ENCODE data around the gene SCN4B. TPM values are rescaled to one million over a fixed set of nuclear protein-coding genes. Genes with fewer than 3 reads are reported as not detected.

SCN4B gene
- total RNA-seq, 2 experiments from 2014 or later: not detected

GRCh38 chr11:118161786-118162185, 9.2 kb upstream of the SCN4B start:
- ChIA-PET POLR2A (no interaction called here), CTCF (no interaction called here)
- Mint-ChIP-seq H3K27ac (no peak overlapping the region), H3K36me3 (ENCODE audit: low read depth) (no peaks in the 10 kb centered on the region), H3K27me3 (peaks cover 49% of the 10 kb centered on the region), H3K9me3 (no peaks in the 10 kb centered on the region), H3K4me1 (ENCODE audit: low read depth) (peaks cover 5% of the 10 kb centered on the region), H3K4me3 (no peak overlapping the region)
- no peaks in the 10 kb centered on the region for H3K9me3 ChIP-seq (ENCODE audit: control insufficient read depth in 1 of 2, insufficient read depth in 1 of 2, low read length in 2 of 2)
- H3K27me3 ChIP-seq (ENCODE audit: control insufficient read depth in 1 of 2, insufficient read depth in 2 of 2, low read length in 2 of 2): peaks cover 21 to 27% of the 10 kb centered on the region in 2 experiments
- intact Hi-C loops (cut with DNase I, micrococcal nuclease): no loop called here
- H3K27ac ChIP-seq (ENCODE audit: low read depth in 1 of 2, low read length in 2 of 2): no peak overlapping the region
- DNase-seq (no peak), ATAC-seq (ENCODE audit: poor library complexity) (no peak)
- TF ChIP-seq CTCF (IDR thresholded peaks at IDR 0.05): no peak
- H3K4me3 ChIP-seq (ENCODE audit: low read length): no peak overlapping the region
- no peaks in the 10 kb centered on the region for H3K36me3 ChIP-seq (ENCODE audit: insufficient read depth, low read length)
- peaks cover 2% of the 10 kb centered on the region for H3K4me1 ChIP-seq (ENCODE audit: insufficient read depth, low read length)

- no peaks in the 10 kb centered on the region for H3K9me3 Mint-ChIP-seq
- DNase-seq (no peak), ATAC-seq (ENCODE audit: poor library complexity) (no peak)
- Histone ChIP-seq H3K4me3 (ENCODE audit: low read length) (no peak overlapping the region), H3K9me3 (ENCODE audit: control insufficient read depth in 1 of 2, insufficient read depth in 1 of 2, low read length in 2 of 2) (peaks cover 0 to 10% of the 10 kb centered on the region in 2 experiments), H3K36me3 (ENCODE audit: insufficient read depth, low read length) (no peaks in the 10 kb centered on the region), H3K4me1 (ENCODE audit: insufficient read depth, low read length) (peaks cover 21% of the 10 kb centered on the region), H3K27ac (ENCODE audit: low read depth in 1 of 2, low read length in 2 of 2) (no peak overlapping the region), H3K27me3 (ENCODE audit: control insufficient read depth in 1 of 2, insufficient read depth in 2 of 2, low read length in 2 of 2) (peaks cover 59 to 62% of the 10 kb centered on the region in 2 experiments)
- H3K4me3 Mint-ChIP-seq: no peak overlapping the region
- H3K4me1 Mint-ChIP-seq (ENCODE audit: low read depth): peaks cover 16% of the 10 kb centered on the region
- TF ChIP-seq CTCF (IDR thresholded peaks at IDR 0.05): no peak
- intact Hi-C loops (cut with DNase I, micrococcal nuclease): no loop called here
- ChIA-PET POLR2A (no interaction called here), CTCF (no interaction called here)
- H3K27ac Mint-ChIP-seq: no peak overlapping the region
- no peaks in the 10 kb centered on the region for H3K36me3 Mint-ChIP-seq (ENCODE audit: low read depth)
- H3K27me3 Mint-ChIP-seq: peaks cover 81% of the 10 kb centered on the region
Measured at GRCh38 chr11:118157186-118157895, 4.7 kb upstream of the SCN4B start.

GRCh38 chr11:118156531-118157185, 4.0 kb upstream of the SCN4B start:
- DNase-seq: peak in 3 of 14 experiments; percentile 23 to 40 (median 36)
- no peak for TF ChIP-seq CTCF (IDR thresholded peaks at IDR 0.05)
- CTCF ChIA-PET: interaction anchor here (1.0 to 1.2 kb wide), 2 partner anchors 12 to 15 kb away, joined by 5 read pairs; no protein-coding TSS in a partner anchor
- Mint-ChIP-seq H3K36me3 (ENCODE audit: low read depth) (no peaks in the 10 kb centered on the region), H3K4me1 (ENCODE audit: low read depth) (peaks cover 16% of the 10 kb centered on the region), H3K27me3 (peaks cover 78% of the 10 kb centered on the region), H3K4me3 (no peak overlapping the region), H3K9me3 (no peaks in the 10 kb centered on the region), H3K27ac (no peak overlapping the region)
- H3K9me3 ChIP-seq (ENCODE audit: control insufficient read depth in 1 of 2, insufficient read depth in 1 of 2, low read length in 2 of 2): peaks cover 0 to 14% of the 10 kb centered on the region in 2 experiments
- H3K36me3 ChIP-seq (ENCODE audit: insufficient read depth, low read length): no peaks in the 10 kb centered on the region
- H3K27me3 ChIP-seq (ENCODE audit: control insufficient read depth in 1 of 2, insufficient read depth in 2 of 2, low read length in 2 of 2): peaks cover 65 to 68% of the 10 kb centered on the region in 2 experiments
- H3K27ac ChIP-seq (ENCODE audit: low read depth in 1 of 2, low read length in 2 of 2): no peak overlapping the region
- no peak overlapping the region for H3K4me3 ChIP-seq (ENCODE audit: low read length)
- peaks cover 24% of the 10 kb centered on the region for H3K4me1 ChIP-seq (ENCODE audit: insufficient read depth, low read length)
- POLR2A ChIA-PET: interaction anchor here (0.5 kb wide), 1 partner anchor 127 kb away, joined by 3 read pairs; no protein-coding TSS in a partner anchor
- ATAC-seq (ENCODE audit: poor library complexity): peak; percentile 56
- intact Hi-C loops (cut with DNase I, micrococcal nuclease): no loop called here
